B cell (primary cell): ENCODE results near the gene WWC1. TPM values are rescaled to one million over a fixed set of nuclear protein-coding genes. Genes with fewer than 3 reads are reported as not detected.

Source experiments
- ATAC-seq: fragments of 200-7000 bp; cut with Tn5 transposase; one replicate; pipeline ENCODE4 v1.10.0; 2021; ENCODE audit warnings: low read depth, mild to moderate bottlenecking, moderate number of reproducible peaks, moderate library complexity
- CTCF ChIA-PET: fragments of 350-600 bp; sonication (Branson Sonifier 250); formaldehyde crosslinking; loops from one replicate; lab custom pipeline; 2021; ENCODE audit warnings: antibody characterized with exemption, inconsistent platforms; lab: Charles Lee
- POLR2A ChIA-PET: fragments of 350-600 bp; sonication (Branson Sonifier 250); formaldehyde crosslinking; loops from one replicate; lab custom pipeline; 2021; ENCODE audit warnings: antibody characterized with exemption; lab: Charles Lee
- DNase-seq: peaks from one replicate; pipeline ENCODE4 v3.0.0; 2013
- H2AFZ ChIP-seq: 2 replicates; pipeline ENCODE4 v1.6.1; 2012; ENCODE audit warnings: mild to moderate bottlenecking, low read depth, low read length; ENCODE audit not compliant: insufficient read depth, poor library complexity, severe bottlenecking
- H3K27ac ChIP-seq, 2 donors: 1 replicate in 1 of 2; 2 replicates in 1 of 2; pipeline ENCODE4 v1.5.1; 2012 to 2013; ENCODE audit warnings: low read length in 2 of 2, mild to moderate bottlenecking in 2 of 2, moderate library complexity in 1 of 2
- H3K27me3 ChIP-seq, 4 experiments: fragments of 200-600 bp in 1 of 4; sonication (generic) in 1 of 4; replicated peaks in 1 of 4; 1 replicate in 2 of 4; 2 replicates in 2 of 4; pipeline versions ENCODE4 v1.6.1 to v1.7.0; 2013 to 2016; ENCODE audit warnings: low read length in 3 of 4, mild to moderate bottlenecking in 2 of 4, mixed read lengths in 1 of 4, moderate library complexity in 1 of 4; ENCODE audit not compliant: insufficient read depth in 4 of 4, control insufficient read depth in 3 of 4; ENCODE audit errors: control extremely low read depth in 1 of 4
- H3K36me3 ChIP-seq, 2 experiments: replicated peaks in 1 of 2; 1 replicate in 1 of 2; 2 replicates in 1 of 2; pipeline versions ENCODE4 v1.6.1 to v1.7.1; 2013; ENCODE audit warnings: low read length in 1 of 2; ENCODE audit not compliant: insufficient read depth in 2 of 2, control insufficient read depth in 1 of 2; ENCODE audit errors: control extremely low read depth in 1 of 2, extremely low read depth in 1 of 2
- H3K4me1 ChIP-seq, 2 donors: fragments of 200-600 bp in 1 of 2; sonication (generic) in 1 of 2; 1 replicate in 1 of 2; 2 replicates in 1 of 2; pipeline versions ENCODE4 v1.5.1 to v1.6.1; 2013 to 2017; ENCODE audit warnings: low read length in 2 of 2; ENCODE audit not compliant: control insufficient read depth in 2 of 2, insufficient read depth in 2 of 2
- H3K4me2 ChIP-seq: replicated peaks from 2 replicates; pipeline ENCODE3; 2012; ENCODE audit warnings: mild to moderate bottlenecking, low read depth, low read length; ENCODE audit not compliant: poor library complexity, severe bottlenecking
- H3K4me3 ChIP-seq, 5 experiments: fragments of 200-600 bp in 1 of 5; sonication (generic) in 1 of 5; 1 replicate in 3 of 5; 2 replicates in 2 of 5; pipeline versions ENCODE4 v1.5.1 to v1.7.0; 2011 to 2016; ENCODE audit warnings: low read length in 4 of 5, mild to moderate bottlenecking in 4 of 5, low read depth in 2 of 5, control low read depth in 1 of 5, moderate library complexity in 1 of 5; ENCODE audit not compliant: insufficient read depth in 1 of 5; ENCODE audit errors: control extremely low read depth in 1 of 5, extremely low read depth in 1 of 5
- H3K79me2 ChIP-seq: fragments of 200-600 bp; sonication (generic); one replicate; pipeline ENCODE4 v1.6.0; 2016; ENCODE audit warnings: low read length; ENCODE audit not compliant: control insufficient read depth, insufficient read depth
- H3K9ac ChIP-seq: fragments of 200-600 bp; sonication (generic); 2 replicates; pipeline ENCODE4 v1.6.1; 2017; ENCODE audit warnings: mild to moderate bottlenecking, low read length, moderate library complexity
- H3K9me3 ChIP-seq, 3 donors: one replicate each; pipeline versions ENCODE4 v1.6.1 to v1.7.1; 2013; ENCODE audit warnings: low read length in 2 of 3; ENCODE audit not compliant: control insufficient read depth in 2 of 3, insufficient read depth in 1 of 3; ENCODE audit errors: control extremely low read depth in 1 of 3
- H4K20me1 ChIP-seq: 2 replicates; pipeline ENCODE4 v1.6.0; 2012; ENCODE audit warnings: mild to moderate bottlenecking, low read length; ENCODE audit not compliant: insufficient read depth, control insufficient read depth, poor library complexity, severe bottlenecking
- H3K27ac Mint-ChIP-seq: one replicate; pipeline ENCODE4 v1.8.0; 2021; ENCODE audit warnings: mixed read lengths
- H3K27me3 Mint-ChIP-seq: one replicate; pipeline ENCODE4 v1.8.0; 2021; ENCODE audit warnings: mixed read lengths
- H3K4me1 Mint-ChIP-seq: one replicate; pipeline ENCODE4 v1.8.0; 2021; ENCODE audit warnings: mixed read lengths
- H3K4me3 Mint-ChIP-seq: one replicate; pipeline ENCODE4 v1.8.0; 2021; ENCODE audit warnings: mixed read lengths
- H3K9me3 Mint-ChIP-seq: one replicate; pipeline ENCODE4 v1.8.0; 2022; ENCODE audit warnings: mixed read lengths; ENCODE audit not compliant: insufficient read depth
- EZH2 ChIP-seq: IDR thresholded peaks from 2 replicates; pipeline ENCODE4 v1.6.1; 2012; ENCODE audit warnings: borderline replicate concordance, low read depth, mild to moderate bottlenecking, moderate library complexity, low read length; ENCODE audit not compliant: insufficient read depth, poor library complexity, severe bottlenecking
- WGBS: methylation state at CpG from one replicate; pipeline ENCODE4 v1.1.5; 2013; ENCODE audit warnings: missing lambda C conversion rate; ENCODE audit not compliant: insufficient coverage; 5-methylcytosine and 5-hydroxymethylcytosine counted together
- intact Hi-C: fragments of 100-400 bp; cut with micrococcal nuclease; formaldehyde crosslinking; loops from one replicate; pipeline ENCODE4 v1.10.0; 2022
- polyA plus RNA-seq: library from polyadenylated mRNA; depleted of rRNA; stranded (reverse); fragments of >200 nt; gene quantifications from 2 replicates; pipeline ENCODE4 v1.2.3, GENCODE V29; 2012
- total RNA-seq, 2 donors: library from RNA; stranded (reverse); fragments of 120-200 nt in 1 of 2; gene quantifications; 1 replicate in 1 of 2; 2 replicates in 1 of 2; pipeline versions ENCODE4 v1.2.3 to v1.2.4, GENCODE V29; 2013 to 2022
- TF ChIP-seq, protein P1 (sequence below): fragments of 200-600 bp; IDR thresholded peaks from one replicate; pipeline ENCODE4 v1.8.0; 2022; ENCODE audit warnings: antibody characterized with exemption, mild to moderate bottlenecking

Gene WWC1
- total and polyA plus RNA-seq, 2 donors (not counting 1 experiment from before 2014, with no cell fraction given), result 1.5 to 2.0 TPM

DNA sequence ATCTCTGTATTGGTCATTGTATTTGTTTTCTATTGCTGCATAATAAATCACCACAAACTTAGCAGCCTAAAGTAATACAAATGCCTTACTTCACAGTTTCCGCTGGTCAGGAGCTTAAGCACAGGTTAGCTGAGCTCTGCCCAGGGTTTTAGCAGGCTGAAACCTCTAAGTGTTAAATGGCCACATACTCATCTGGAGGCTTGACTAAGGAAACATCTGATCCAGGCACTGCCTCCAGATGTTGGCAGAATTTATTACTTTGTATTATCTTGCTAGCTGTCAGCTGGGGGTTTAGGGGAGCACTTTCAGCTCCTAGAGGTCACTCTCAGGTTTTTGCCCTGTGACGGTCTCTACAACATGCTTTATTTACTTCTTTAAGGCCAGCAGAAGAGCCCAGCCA is 171.6 kb downstream of the WWC1 start:
- no peaks in the 10 kb centered on the region for H3K4me1 Mint-ChIP-seq
- TF ChIP-seq, protein P1, sequence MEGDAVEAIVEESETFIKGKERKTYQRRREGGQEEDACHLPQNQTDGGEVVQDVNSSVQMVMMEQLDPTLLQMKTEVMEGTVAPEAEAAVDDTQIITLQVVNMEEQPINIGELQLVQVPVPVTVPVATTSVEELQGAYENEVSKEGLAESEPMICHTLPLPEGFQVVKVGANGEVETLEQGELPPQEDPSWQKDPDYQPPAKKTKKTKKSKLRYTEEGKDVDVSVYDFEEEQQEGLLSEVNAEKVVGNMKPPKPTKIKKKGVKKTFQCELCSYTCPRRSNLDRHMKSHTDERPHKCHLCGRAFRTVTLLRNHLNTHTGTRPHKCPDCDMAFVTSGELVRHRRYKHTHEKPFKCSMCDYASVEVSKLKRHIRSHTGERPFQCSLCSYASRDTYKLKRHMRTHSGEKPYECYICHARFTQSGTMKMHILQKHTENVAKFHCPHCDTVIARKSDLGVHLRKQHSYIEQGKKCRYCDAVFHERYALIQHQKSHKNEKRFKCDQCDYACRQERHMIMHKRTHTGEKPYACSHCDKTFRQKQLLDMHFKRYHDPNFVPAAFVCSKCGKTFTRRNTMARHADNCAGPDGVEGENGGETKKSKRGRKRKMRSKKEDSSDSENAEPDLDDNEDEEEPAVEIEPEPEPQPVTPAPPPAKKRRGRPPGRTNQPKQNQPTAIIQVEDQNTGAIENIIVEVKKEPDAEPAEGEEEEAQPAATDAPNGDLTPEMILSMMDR, result no peak
- TF ChIP-seq EZH2, result no peak
- CTCF ChIA-PET, result no interaction called here
- no peaks in the 10 kb centered on the region for H3K27me3 Mint-ChIP-seq
- no peaks in the 10 kb centered on the region for H3K36me3 ChIP-seq
- POLR2A ChIA-PET, result no interaction called here
- no peak overlapping the region for H2AFZ ChIP-seq
- no peak overlapping the region for H3K9ac ChIP-seq
- H3K4me2 ChIP-seq, result no peak overlapping the region
- H3K4me3 Mint-ChIP-seq, result no peak overlapping the region
- H3K79me2 ChIP-seq, result no peaks in the 10 kb centered on the region
- no peak overlapping the region for H3K27ac ChIP-seq
- intact Hi-C loops, result no loop called here
- no peak for ATAC-seq
- H3K9me3 ChIP-seq, result peaks cover 0 to 3% (median 0%) of the 10 kb centered on the region in 3 donors
- DNase-seq, result no peak
- 100% methylated on average over 1 of the region's 2 CpGs for WGBS
- no peak overlapping the region for H3K4me3 ChIP-seq
- H3K9me3 Mint-ChIP-seq, result no peaks in the 10 kb centered on the region
- no peaks in the 10 kb centered on the region for H3K4me1 ChIP-seq
- no peaks in the 10 kb centered on the region for H4K20me1 ChIP-seq
- no peaks in the 10 kb centered on the region for H3K27me3 ChIP-seq
- H3K27ac Mint-ChIP-seq, result no peak overlapping the region

DNA sequence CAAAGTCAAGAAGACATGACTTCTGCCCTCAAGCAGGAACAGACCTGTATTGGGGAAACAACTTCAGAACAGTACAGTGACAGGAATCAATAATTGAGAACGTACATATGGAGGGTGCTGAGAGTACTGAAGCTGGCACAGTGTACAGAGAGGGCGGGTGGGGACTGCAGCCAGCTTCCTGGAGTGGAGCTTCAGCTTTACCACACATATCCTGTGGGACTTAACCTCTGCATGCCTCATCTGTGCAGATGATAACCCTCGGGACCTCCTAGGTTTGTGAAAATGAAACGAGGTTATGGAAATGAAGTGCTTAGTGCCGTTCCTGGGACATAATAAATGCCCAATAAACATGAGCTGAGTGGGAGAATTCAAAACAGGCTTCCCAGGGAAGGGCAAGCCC is 172.8 kb downstream of the WWC1 start:
- TF ChIP-seq, protein P1, result no peak
- TF ChIP-seq EZH2, result no peak
- H3K4me1 ChIP-seq, result no peaks in the 10 kb centered on the region
- ATAC-seq (no peak), DNase-seq (no peak)
- no peak overlapping the region for H3K27ac Mint-ChIP-seq
- no peaks in the 10 kb centered on the region for H4K20me1 ChIP-seq
- H3K4me3 Mint-ChIP-seq, result no peak overlapping the region
- intact Hi-C loops, result no loop called here
- no peaks in the 10 kb centered on the region for H3K9me3 Mint-ChIP-seq
- H3K27ac ChIP-seq, result no peak overlapping the region
- no peak overlapping the region for H3K4me3 ChIP-seq
- H3K4me1 Mint-ChIP-seq, result no peaks in the 10 kb centered on the region
- H3K4me2 ChIP-seq, result no peak overlapping the region
- POLR2A ChIA-PET, result no interaction called here
- no peaks in the 10 kb centered on the region for H3K27me3 Mint-ChIP-seq
- no peak overlapping the region for H2AFZ ChIP-seq
- 14% methylated on average over 4 of the region's 5 CpGs for WGBS
- CTCF ChIA-PET, result no interaction called here
- no peak overlapping the region for H3K9ac ChIP-seq
- no peaks in the 10 kb centered on the region for H3K9me3 ChIP-seq
- no peaks in the 10 kb centered on the region for H3K36me3 ChIP-seq
- no peaks in the 10 kb centered on the region for H3K27me3 ChIP-seq
- no peaks in the 10 kb centered on the region for H3K79me2 ChIP-seq
